ENCODE data around the gene FILIP1L.

Gene FILIP1L

GRCh38 chr3:99833617-99834205 is 280.6 kb downstream of the FILIP1L start:
- no peak for DNase-seq

- DNase-seq = no peak
Measured at GRCh38 chr3:99829844-99830243, 284.5 kb downstream of the FILIP1L start.

DNA sequence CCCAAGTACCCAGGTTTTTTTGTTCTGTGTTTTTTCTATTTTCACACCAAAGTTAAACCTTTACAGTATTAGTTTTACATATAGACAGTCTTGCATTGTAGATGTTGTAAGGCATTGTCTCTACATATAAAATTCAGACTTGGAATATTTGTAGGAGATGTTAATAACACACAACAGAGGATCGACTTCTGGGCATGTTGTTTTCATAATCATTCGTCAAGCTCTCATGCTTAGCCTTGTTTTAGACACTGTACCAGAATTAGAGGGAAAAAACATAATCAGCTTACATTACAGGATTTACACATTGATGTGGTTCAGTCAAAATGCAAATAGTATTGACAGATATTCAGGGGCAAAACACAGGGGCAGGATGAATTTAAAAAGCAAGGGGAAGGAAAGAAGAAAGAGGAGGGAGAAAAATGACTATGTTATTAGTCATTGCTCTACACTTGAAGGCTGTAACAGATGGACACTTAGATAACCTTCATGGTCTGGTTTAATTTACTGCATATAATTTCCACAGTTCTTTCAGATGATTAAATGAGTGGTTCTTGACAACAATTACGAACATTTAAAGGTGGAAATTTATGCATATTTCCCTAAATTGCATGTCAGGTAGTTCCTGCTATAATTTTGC is 289.2 kb downstream of the FILIP1L start:
- DNase-seq = no peak

DNA sequence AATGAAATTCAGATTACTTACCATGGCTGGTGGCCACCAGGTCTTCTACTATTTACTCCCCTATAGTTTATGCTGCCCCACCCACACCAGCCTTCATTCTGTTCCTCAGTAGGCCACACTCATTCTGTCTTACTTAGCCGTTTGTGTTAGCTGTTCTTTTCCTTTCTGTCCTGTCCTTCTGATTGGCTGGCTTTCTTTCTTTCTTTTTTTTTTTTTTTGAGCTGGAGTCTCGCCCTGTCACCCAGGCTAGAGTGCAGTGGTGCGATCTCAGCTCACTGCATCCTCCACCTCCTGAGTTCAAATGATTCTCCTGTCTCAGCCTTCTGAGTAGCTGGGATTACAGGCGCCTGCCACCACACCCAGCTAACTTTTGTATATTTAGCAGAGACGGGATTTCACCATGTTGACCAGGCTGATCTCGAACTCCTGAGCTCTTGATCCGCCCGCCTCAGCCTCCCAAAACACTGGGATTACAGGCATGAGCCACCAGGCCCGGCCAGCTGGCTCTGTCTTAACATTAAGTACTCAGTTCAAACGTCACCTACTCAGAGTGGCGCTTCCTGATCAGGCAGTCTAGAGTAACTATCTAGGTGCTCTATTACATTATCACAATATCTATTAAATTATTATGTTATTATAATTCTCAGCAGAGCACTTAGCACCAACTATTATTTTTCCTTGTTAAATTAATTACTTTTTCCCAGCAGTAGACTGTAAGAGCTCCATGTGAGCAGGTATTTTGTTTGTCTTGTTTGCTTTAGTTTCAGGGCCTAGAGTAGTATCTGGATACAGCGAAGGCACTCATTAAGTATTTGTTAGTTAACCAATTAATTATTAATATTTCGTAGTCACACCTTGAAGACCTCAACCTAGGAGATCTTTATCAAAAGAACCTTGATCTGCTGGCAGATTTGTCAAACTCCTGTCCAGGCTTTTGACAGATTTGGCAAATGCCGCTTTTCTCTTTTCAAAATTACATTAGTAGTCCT is 290.3 kb downstream of the FILIP1L start:
- DNase-seq = no peak

GRCh38 chr3:99818818-99819217 is 295.5 kb downstream of the FILIP1L start:
- DNase-seq = no peak

GRCh38 chr3:99817437-99818240 is 296.7 kb downstream of the FILIP1L start, which contains the start of gene CMSS1:
Gene CMSS1 (plus strand): TSS chr3:99817862.
- DNase-seq = peak; percentile 84 to 91

- DNase-seq = no peak
Measured at GRCh38 chr3:99817047-99817436, 297.3 kb downstream of the FILIP1L start.

- DNase-seq = no peak
Measured at GRCh38 chr3:99810403-99810802, 303.9 kb downstream of the FILIP1L start.

DNA sequence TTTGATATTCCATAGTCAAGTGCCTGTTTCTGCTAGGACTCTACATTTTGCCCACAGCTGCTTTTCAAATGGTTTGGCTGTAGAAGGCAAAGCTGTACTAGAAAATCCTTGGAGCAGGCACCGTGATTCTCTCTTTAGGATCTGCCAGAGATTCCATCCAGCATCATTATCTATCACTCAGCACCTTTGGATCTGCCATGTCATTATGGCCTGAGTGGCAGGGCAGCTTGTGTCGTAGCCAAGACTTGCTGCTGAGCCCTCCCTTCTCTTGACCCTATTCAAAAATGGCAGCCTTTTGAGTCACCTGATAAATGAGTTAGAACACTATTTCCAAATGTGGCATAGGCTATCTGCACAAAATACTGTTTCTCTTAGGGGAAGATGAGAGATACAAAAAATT is 304.7 kb downstream of the FILIP1L start:
- DNase-seq = no peak

DNA sequence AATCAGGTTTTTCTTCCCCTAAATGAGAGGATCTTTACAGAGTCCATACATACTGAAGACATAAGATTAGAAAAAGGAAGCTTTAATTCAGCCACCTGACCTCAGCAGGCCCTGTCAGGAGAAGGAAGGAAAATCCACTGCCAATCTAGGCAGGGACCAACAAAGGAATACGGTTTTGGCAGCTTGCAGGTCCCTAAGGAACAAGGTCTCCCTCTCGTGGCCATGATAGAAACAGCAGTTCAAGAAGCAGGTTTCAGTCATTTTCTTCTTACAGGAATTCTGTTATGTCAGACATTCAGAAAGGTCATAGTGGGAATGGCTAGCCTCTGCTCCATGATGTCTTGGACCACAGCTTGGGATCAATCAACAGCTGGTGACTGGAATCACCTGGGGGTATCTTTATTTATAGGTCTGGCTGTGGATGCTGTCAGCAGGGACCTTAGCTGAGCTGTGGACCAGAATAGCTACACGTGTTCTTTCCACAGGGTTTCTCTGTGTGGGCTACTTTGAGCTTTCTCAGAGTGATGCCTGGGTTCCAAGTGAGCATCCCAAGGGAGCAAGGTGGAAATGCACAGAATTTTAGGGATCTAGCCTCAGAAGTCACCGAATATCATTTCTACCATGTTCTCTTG is 306.0 kb downstream of the FILIP1L start:
- peak; percentile 7 to 33 for DNase-seq

GRCh38 chr3:99805160-99805559 is 309.1 kb downstream of the FILIP1L start:
- no peak for DNase-seq

GRCh38 chr3:99803297-99803696 is 311.0 kb downstream of the FILIP1L start:
- DNase-seq = no peak

GRCh38 chr3:99799422-99799821 is 314.9 kb downstream of the FILIP1L start:
- DNase-seq = no peak

GRCh38 chr3:99795573-99795972 is 318.7 kb downstream of the FILIP1L start:
- DNase-seq = no peak

GRCh38 chr3:99794485-99794884 is 319.8 kb downstream of the FILIP1L start:
- DNase-seq = no peak

DNA sequence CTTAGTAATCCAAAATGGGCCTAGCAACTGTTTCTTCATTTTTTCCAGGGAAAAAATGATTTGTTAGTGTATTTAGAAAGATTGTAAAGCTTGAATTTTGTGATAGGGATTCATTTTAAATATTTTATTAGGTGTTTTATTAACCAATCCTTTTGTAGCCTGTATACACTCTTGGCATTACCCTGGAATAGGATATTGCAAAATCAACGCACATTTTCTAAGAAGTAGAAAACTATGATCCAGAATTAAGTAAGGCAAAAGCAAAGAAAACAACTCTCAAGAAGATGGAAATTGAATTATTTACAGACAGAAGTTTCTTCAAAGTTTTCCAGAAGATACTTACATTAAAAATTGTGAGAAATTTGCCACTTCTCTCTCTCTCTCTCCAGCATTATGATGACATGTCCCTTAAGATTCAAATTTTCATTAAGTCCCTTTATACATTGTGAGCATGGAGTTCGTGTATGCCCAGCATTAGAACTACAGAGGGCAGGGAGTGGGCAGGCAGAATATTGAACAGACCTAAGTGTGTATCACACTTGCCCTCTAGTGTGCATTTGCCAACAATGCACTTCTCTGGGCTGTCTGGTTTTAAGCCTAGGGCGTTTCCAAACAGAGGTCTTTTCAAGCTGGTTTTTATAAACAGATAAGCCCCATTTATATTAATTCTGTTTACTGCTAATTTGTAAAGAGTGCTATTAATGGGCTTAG is 325.1 kb downstream of the FILIP1L start:
- peak in 1 of 2 donors; percentile 28 for DNase-seq

Measured in hippocampal formation (tissue), 2 donors.